MV-4-11 (cell line): ENCODE data around the gene CDKL5.

Experiments
- DNase-seq: peaks from one replicate; lab custom pipeline; 2025; lab: John Stamatoyannopoulos, UW

The CDKL5 gene

DNA sequence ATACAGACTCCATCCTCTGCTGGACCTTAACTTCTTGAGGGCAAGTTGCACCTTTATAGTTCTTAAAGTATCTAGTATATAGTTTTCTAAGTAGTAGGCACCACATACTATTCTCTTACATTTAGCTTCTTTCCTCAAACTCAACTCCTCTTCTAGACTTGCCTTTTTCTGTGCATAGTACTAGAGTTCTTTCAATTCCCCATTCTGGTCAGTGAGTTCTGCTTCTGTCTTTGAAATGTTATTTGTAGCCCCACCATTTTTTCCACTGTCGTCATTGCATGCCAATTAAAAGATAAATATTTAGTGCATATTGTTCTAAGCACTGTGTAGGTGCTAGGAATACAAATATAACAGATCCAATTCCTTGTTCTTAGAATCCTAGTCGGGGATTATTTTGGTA lies 31.6 kb downstream of the CDKL5 start:
- DNase-seq: peak; percentile 28

DNA sequence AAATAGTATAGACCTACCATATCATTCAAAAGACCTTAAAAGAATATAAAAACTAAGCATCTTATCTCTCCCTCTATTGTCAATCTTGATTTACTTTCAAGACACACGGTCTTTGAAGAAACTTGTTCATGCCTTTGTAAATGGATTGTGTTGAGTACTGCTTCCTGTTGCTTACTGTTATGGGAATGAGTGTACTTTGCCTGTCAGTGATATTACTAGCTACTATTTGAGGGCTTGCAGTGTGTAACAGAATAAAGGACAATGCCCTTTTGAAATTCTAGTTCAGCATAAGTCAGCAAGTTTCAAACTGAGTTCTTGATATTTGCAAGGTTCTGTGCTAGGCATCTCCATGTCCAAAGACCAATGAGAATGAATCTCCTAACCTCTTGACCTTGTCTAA lies 36.0 kb downstream of the CDKL5 start:
- DNase-seq: no peak

GRCh38 chrX:18464499-18464898 lies 39.1 kb downstream of the CDKL5 start:
- no peak for DNase-seq

- no peak for DNase-seq
These were observed 39.6 kb downstream of the CDKL5 start for GRCh38 chrX:18465051-18465450.

DNA sequence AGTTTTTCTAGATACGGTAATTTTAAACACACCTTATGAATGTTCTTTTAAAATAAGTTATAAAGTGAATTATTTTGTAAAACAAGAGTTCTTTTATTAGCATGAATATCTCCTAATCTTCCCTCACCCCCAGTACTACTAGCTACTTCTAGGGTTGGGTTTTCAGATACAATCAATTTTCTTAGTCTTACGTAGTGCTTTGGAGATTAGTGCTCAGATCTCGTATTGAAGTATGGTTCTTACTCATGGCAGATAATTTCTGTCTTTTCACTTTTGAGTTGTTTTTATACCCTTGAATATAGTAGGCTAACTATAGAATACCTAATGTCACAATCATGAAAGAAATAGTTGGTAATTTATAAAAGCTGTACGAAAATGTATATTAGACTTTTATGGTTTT lies 43.2 kb downstream of the CDKL5 start:
- no peak for DNase-seq

GRCh38 chrX:18471296-18471695 lies 45.9 kb downstream of the CDKL5 start:
- DNase-seq: no peak

- DNase-seq: peak; percentile 30
These were observed 65.6 kb downstream of the CDKL5 start for GRCh38 chrX:18490806-18491555.

DNA sequence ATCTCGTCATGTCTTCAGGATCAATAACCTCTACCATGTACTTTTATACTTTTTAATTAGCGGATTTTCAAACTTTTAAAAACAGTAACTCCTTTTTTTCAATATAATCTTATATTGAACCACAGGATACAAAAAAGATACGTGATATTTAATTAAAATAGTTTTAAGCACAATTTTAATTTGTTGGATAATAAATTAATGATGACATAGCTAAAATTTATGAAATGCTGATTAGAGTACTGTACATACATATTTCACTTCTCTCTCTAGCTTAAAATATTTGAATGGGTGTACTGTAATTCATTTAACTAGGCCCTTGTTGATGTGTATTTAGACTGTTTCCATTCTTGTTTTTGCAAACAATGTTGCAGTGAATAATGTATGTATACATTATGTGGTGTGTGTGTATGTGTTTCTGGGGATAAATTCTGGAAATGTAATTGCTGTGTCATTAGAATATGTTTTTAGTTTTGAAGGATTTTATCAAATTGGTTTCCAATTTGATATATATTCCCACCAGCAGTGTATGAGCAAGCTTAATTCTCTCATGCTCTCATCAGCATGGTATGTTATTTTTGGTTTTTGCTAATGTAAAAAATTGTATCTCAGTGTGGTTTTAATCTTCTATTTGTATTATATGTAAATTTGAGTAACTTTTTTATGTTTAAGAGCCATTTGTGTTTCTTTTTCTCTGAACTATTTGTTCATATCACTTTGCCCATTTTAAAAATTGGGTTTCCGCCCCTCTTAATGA lies 66.4 kb downstream of the CDKL5 start:
- DNase-seq: no peak

DNA sequence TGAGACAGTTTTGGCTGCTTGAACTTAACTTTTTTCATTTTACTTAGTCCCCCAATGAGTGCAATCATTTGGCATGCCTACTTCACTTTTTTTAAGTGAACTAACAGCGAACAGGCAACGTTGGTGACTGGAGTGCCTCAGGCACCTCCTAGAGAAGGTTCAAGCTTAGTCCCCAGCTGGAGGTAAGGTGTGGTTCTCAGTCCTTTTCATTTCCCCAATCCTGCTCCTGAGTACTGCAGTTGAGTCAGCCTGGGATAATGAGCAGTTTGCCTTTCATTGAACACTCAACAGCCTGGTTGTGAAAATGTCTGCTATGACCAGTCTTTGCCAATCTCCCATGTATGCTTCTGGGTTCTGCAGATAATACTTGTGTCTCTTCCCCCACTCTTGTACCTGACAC lies 109.5 kb downstream of the CDKL5 start:
- no peak for DNase-seq

GRCh38 chrX:18537068-18537467 lies 111.7 kb downstream of the CDKL5 start:
- peak; percentile 14 for DNase-seq

DNA sequence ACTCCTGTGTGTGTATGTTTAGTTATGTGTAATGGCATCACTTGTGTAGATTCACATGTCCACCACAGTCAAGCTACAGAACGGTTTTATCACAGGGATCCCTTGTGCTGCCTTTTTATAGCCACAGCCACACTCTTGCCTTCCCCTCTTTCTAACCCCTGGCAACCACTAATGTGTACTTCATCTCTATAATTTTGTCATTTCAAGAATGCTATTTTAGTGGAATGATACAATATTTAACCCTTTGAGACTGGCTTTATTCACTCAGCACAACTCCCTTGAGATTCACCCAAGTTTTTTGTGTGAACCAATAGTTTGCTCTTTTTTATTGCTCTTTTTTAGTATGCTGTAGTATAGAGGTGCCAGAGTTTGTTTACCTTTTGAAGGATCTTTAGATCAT lies 112.1 kb downstream of the CDKL5 start:
- DNase-seq: no peak

DNA sequence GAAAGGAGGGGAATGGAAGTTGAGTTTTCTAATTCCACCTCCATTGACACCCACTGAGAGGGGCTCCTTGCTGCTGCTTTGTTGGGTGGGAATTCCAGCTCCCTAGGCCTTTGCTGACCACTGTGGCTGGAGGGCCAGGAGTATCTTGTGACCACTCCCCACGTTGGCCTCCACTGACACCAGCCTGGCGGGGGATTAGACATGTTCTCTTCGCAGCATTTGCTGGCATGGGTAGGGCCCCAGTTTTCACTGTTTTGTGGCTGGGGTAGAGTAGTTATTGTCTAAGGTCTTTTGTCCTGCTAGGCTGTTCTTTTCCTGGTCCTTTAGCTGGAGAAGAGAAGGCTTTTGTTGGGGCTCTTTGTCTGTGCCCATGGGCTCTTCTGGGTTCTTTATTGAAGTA lies 116.7 kb downstream of the CDKL5 start:
- DNase-seq: no peak

GRCh38 chrX:18542905-18543304 lies 117.5 kb downstream of the CDKL5 start:
- DNase-seq: no peak

- peak; percentile 44 for DNase-seq
These were observed 118.3 kb downstream of the CDKL5 start for GRCh38 chrX:18543738-18544137.

DNA sequence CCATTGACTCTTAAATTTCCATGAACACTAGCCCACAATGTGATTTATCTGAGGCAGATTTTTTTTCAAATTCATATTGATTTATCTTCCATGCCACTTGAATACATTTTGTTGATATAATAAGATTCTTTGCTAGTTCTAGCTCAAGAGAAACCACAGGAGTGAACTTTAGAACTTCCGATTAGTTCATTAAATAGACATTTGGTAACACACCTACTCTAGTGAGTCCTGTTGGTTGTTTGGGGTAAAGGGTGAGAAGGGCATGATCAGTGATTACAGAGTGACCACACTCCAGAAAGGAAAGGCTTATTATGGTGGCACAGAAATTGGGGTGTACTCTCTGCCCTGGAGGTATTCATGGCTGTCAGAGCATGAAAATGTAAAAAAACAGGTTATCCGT lies 120.4 kb downstream of the CDKL5 start:
- DNase-seq: no peak

DNA sequence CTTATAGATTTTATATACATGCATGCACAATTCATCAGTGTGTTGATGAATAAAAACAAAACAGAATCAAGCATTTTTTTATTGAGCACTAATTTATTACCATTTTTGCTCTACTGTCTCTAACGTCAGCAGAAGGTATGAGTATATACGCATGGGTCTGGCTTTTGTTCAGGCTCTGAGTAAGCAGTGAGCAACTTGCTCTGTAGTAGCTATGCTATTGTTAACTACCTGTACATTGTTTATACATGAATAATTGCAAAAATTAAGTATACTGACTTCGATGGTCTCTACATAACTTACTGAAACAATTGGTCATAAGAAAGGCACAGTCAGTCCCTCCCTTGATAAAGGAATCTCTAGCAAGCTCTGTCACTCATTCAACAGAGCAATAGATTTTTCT lies 123.6 kb downstream of the CDKL5 start:
- no peak for DNase-seq

DNA sequence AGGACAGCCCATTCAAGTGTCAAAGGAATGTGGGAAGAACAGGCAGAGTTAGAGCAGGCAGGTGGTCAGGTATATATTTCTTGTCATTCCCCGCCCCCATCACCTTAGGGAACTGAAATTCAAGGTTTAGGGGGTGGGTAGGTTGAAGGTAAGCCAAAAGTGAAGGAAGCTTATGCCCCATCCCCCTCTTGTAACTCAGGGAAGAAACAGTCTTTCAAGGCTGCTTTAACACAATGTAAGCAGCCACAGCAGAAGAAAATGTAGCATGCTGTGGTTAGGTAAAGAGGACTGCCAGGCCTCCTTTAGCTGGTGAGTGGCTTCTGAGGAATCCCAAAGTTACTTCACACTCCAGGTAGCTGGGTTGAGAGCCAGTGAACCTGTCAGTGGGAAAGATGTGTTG lies 124.2 kb downstream of the CDKL5 start:
- DNase-seq: no peak

DNA sequence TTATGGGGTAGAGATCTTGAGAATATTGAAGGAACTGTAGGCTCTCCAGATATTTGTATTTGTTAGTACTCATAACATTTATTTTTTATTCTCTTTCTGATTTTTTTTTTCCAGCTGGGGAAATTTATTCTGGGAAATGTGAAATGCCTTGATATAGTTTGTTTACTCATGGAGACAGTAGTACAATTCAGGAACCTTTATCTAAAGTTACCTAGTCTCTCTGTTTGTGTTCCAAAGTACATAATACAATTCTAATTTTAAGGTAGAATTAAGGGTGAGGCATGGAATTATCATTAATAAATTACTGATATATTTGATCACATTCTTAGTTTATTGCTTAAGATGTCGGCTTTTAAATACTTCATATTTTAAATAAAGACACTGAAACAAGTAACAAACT lies 132.5 kb downstream of the CDKL5 start:
- no peak for DNase-seq

DNA sequence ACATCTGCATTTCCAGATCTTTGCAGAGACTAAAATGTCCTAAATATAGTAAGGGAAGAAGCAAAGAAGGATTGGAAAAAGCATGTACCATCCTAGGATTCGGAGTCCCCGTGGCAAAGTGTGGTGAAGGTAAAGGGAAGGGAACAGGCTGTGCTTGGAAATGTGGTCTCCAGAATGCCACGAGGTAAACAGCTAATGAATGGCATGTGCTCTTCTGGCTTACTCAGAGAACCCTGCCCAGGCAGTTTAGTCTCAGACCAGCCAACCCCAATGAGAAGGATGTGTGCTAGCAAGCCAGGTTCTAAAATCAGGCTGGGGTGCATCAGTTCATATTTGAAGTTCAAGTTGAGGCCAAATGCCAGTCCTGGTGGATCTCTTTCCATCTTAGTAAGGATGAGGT lies 133.4 kb downstream of the CDKL5 start:
- no peak for DNase-seq

DNA sequence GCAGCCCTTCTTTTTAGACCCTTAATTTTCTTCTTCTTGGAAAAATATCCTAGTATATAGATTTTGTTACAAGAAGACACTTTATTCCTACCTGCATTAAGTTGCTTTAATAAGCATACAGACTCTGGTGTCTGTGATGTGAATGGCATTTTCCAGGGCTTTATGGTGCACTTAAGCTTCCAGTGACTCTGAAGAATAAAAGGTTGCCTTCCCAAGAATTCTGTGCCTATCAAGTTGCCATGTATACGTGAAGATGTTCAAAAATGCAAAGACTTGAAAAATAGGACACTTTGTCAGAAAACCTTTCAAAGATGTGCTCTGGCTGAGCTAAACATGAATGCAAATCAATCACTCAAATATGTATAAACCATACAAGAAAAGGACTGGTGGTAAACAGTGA lies 135.6 kb downstream of the CDKL5 start:
- no peak for DNase-seq

GRCh38 chrX:18565727-18566126 lies 140.3 kb downstream of the CDKL5 start:
- no peak for DNase-seq

DNA sequence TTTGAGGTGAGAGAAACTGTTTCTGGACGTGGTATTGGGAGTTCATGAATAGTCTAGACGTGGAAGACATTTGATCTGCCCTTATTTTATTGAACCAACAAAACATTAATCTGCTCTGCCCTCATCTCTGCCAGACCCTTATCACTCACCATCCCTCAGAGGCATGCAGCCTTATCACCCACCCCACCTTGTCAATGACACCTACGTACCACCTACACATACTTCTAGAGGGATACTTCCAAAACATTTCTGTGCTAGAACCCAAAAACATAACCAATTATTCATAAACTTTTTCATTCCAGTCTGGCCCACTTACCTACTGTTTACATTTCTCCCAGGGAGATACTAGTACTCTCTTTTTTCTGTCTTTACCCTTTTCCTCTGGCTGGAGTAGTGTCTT lies 141.3 kb downstream of the CDKL5 start:
- no peak for DNase-seq

- DNase-seq: no peak
These were observed 148.1 kb downstream of the CDKL5 start for GRCh38 chrX:18573556-18573955.

GRCh38 chrX:18574591-18574990 lies 149.2 kb downstream of the CDKL5 start:
- DNase-seq: no peak
